ENCODE measurements around the gene RAD9B.

- TF ChIP-seq CTCF (IDR thresholded peaks at IDR 0.05; ENCODE audit: poor library complexity) (no peak), EZH2 (IDR thresholded peaks at IDR 0.05; ENCODE audit: borderline replicate concordance) (no peak)
Observed at GRCh38 chr12:110467847-110468213, 34.3 kb upstream of the RAD9B start.
